Measurements from ENCODE around the gene MBOAT2. TPM values are rescaled to one million over a fixed set of nuclear protein-coding genes. Genes with fewer than 3 reads are reported as not detected.
A peak's percentile ranks its signal among the peaks of the same experiment; 100 is the strongest.

The MBOAT2 gene
- total and polyA plus RNA-seq, 2 experiments from 2014 or later = 87.4 to 103 TPM

DNA sequence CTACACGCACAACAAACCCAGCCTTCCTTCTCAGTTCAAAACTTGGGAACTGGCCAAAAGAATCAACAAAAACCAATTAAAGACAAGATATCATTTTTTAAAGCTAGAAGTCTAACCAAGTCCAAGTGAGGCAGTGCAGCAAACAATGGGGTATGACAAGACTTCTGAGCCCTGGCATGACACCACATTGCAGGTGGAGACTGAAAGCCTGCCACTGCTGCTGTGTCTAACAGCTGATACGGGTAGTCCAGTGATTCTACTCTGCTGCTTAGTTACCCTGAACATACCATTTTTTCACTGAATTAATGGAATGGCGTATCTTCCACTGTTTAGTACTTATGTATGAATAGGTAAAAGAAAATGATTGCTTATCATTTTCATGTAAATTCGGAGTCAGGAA, 118.7 kb downstream of the MBOAT2 start:
- WGBS, 2 experiments (ENCODE audit: low coverage in 1 of 2, low lambda C conversion rate in 2 of 2, missing lambda C conversion rate in 2 of 2) = 93 to 98% methylated on average over 4 of the region's 4 CpGs
- no peak overlapping the region for H3K4me2 ChIP-seq (ENCODE audit: unreplicated experiment)
- H3K4me1 ChIP-seq (ENCODE audit: insufficient read depth) = no peaks in the 10 kb centered on the region
- no peaks in the 10 kb centered on the region for H3K79me2 ChIP-seq (ENCODE audit: insufficient read depth)
- DNase-seq = no peak
- no peak overlapping the region for H3K9ac ChIP-seq
- no peaks in the 10 kb centered on the region for H3K9me3 ChIP-seq (ENCODE audit: low read depth)
- no peaks in the 10 kb centered on the region for H4K20me1 ChIP-seq (ENCODE audit: insufficient read depth)
- 0 out of 2 replicates have a peak, but pooled peaks cover 3% of the 10 kb centered on the region for H3K36me3 ChIP-seq (ENCODE audit: low read depth)
- H3K27ac ChIP-seq = no peak overlapping the region
- H3K27me3 ChIP-seq (replicated peaks; ENCODE audit: insufficient read depth) = no peaks in the 10 kb centered on the region
- in situ Hi-C loops (cut with MboI) = no loop called here
- H3K4me3 ChIP-seq = no peak overlapping the region
- H2AFZ ChIP-seq = no peak overlapping the region
- no peak for TF ChIP-seq EZH2phosphoT487 (IDR thresholded peaks at IDR 0.05; ENCODE audit: insufficient read depth, low read depth)
- TF ChIP-seq EZH2 (IDR thresholded peaks at IDR 0.05; ENCODE audit: insufficient read depth, poor library complexity, severe bottlenecking) = no peak
- no peaks in the 10 kb centered on the region for H3K9me2 ChIP-seq (ENCODE audit: insufficient read depth)
- no peaks in the 10 kb centered on the region for H3F3A ChIP-seq (ENCODE audit: insufficient read depth)

- Histone ChIP-seq H3K79me2 (ENCODE audit: insufficient read depth) (no peaks in the 10 kb centered on the region), H3K9me3 (ENCODE audit: low read depth) (no peaks in the 10 kb centered on the region), H3K9me2 (ENCODE audit: insufficient read depth) (no peaks in the 10 kb centered on the region), H2AFZ (no peak overlapping the region), H3F3A (ENCODE audit: insufficient read depth) (no peaks in the 10 kb centered on the region), H3K9ac (no peak overlapping the region), H3K4me2 (ENCODE audit: unreplicated experiment) (no peak overlapping the region), H3K4me1 (ENCODE audit: insufficient read depth) (no peaks in the 10 kb centered on the region), H4K20me1 (ENCODE audit: insufficient read depth) (no peaks in the 10 kb centered on the region), H3K27me3 (replicated peaks; ENCODE audit: insufficient read depth) (no peaks in the 10 kb centered on the region), H3K4me3 (no peak overlapping the region), H3K27ac (no peak overlapping the region), H3K36me3 (ENCODE audit: low read depth) (peaks cover 10% of the 10 kb centered on the region; the same call in 1 of the 2 replicates)
- peak; percentile 38 for DNase-seq
- 76 to 79% methylated on average over 5 of the region's 5 CpGs for WGBS, 2 experiments (ENCODE audit: low coverage in 1 of 2, low lambda C conversion rate in 2 of 2, missing lambda C conversion rate in 2 of 2)
- TF ChIP-seq EZH2 (IDR thresholded peaks at IDR 0.05; ENCODE audit: insufficient read depth, poor library complexity, severe bottlenecking) (no peak), EZH2phosphoT487 (IDR thresholded peaks at IDR 0.05; ENCODE audit: insufficient read depth, low read depth) (no peak)
- in situ Hi-C loops (cut with MboI) = no loop called here
Observed at GRCh38 chr2:8882094-8882493, 121.4 kb downstream of the MBOAT2 start.

DNA sequence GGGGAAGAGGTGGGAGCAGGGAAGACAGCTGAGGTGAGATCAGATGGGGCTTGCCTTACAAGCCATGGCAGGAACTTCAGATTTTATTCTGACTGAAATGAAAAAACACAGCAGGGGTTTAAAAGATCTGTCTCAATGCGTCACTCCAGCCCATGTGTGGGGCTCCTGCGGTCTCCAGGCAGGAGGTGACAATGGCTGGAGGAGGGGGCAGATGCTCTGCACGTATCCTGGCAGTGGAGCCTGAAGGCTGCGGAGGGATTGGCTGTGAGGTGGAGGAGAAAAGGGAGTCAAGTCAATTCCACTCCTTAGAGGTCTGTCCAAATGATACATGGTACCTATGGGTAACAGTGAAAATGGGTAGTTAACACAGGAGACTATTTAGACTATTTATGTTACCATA, 125.6 kb downstream of the MBOAT2 start:
- Histone ChIP-seq H3F3A (ENCODE audit: insufficient read depth) (0 out of 2 replicates have a peak, but pooled peaks cover 5% of the 10 kb centered on the region), H3K9ac (no peak overlapping the region), H2AFZ (no peak overlapping the region), H3K27me3 (replicated peaks; ENCODE audit: insufficient read depth) (no peaks in the 10 kb centered on the region), H3K4me3 (no peak overlapping the region), H3K4me2 (ENCODE audit: unreplicated experiment) (no peak overlapping the region), H3K9me2 (ENCODE audit: insufficient read depth) (no peaks in the 10 kb centered on the region), H3K9me3 (ENCODE audit: low read depth) (no peaks in the 10 kb centered on the region), H3K36me3 (ENCODE audit: low read depth) (peaks cover 31% of the 10 kb centered on the region), H3K79me2 (ENCODE audit: insufficient read depth) (no peaks in the 10 kb centered on the region), H3K27ac (no peak overlapping the region), H3K4me1 (ENCODE audit: insufficient read depth) (no peaks in the 10 kb centered on the region), H4K20me1 (ENCODE audit: insufficient read depth) (no peaks in the 10 kb centered on the region)
- DNase-seq = no peak
- in situ Hi-C loops (cut with MboI) = loop anchor here (10.0 kb wide), 1 partner anchor 247 kb away; no protein-coding TSS in a partner anchor
- TF ChIP-seq EZH2phosphoT487 (IDR thresholded peaks at IDR 0.05; ENCODE audit: insufficient read depth, low read depth) = no peak
- no peak for TF ChIP-seq EZH2 (IDR thresholded peaks at IDR 0.05; ENCODE audit: insufficient read depth, poor library complexity, severe bottlenecking)
- WGBS, 2 experiments (ENCODE audit: low coverage in 1 of 2, low lambda C conversion rate in 2 of 2, missing lambda C conversion rate in 2 of 2) = 96 to 98% methylated on average over 4 of the region's 4 CpGs

GRCh38 chr2:8877332-8877731, 126.2 kb downstream of the MBOAT2 start:
- no peak overlapping the region for H3K27ac ChIP-seq
- H3K9ac ChIP-seq = no peak overlapping the region
- H3K4me2 ChIP-seq (ENCODE audit: unreplicated experiment) = no peak overlapping the region
- no peaks in the 10 kb centered on the region for H4K20me1 ChIP-seq (ENCODE audit: insufficient read depth)
- no peaks in the 10 kb centered on the region for H3K79me2 ChIP-seq (ENCODE audit: insufficient read depth)
- no peak for TF ChIP-seq EZH2 (IDR thresholded peaks at IDR 0.05; ENCODE audit: insufficient read depth, poor library complexity, severe bottlenecking)
- no peak for DNase-seq
- no peak overlapping the region for H2AFZ ChIP-seq
- no peaks in the 10 kb centered on the region for H3K9me3 ChIP-seq (ENCODE audit: low read depth)
- no peaks in the 10 kb centered on the region for H3K9me2 ChIP-seq (ENCODE audit: insufficient read depth)
- H3K4me3 ChIP-seq = no peak overlapping the region
- WGBS, 2 experiments (ENCODE audit: low coverage in 1 of 2, low lambda C conversion rate in 2 of 2, missing lambda C conversion rate in 2 of 2) = 70 to 75% methylated on average over 4 of the region's 4 CpGs
- in situ Hi-C loops (cut with MboI) = loop anchor here (10.0 kb wide), 1 partner anchor 247 kb away; no protein-coding TSS in a partner anchor
- peaks cover 31% of the 10 kb centered on the region for H3K36me3 ChIP-seq (ENCODE audit: low read depth)
- H3F3A ChIP-seq (ENCODE audit: insufficient read depth) = 0 out of 2 replicates have a peak, but pooled peaks cover 5% of the 10 kb centered on the region
- no peaks in the 10 kb centered on the region for H3K4me1 ChIP-seq (ENCODE audit: insufficient read depth)
- H3K27me3 ChIP-seq (replicated peaks; ENCODE audit: insufficient read depth) = no peaks in the 10 kb centered on the region

- no peaks in the 10 kb centered on the region for H3K4me1 ChIP-seq (ENCODE audit: insufficient read depth)
- no peaks in the 10 kb centered on the region for H3K9me2 ChIP-seq (ENCODE audit: insufficient read depth)
- no peak overlapping the region for H3K4me3 ChIP-seq
- H3K9ac ChIP-seq = no peak overlapping the region
- H3K9me3 ChIP-seq (ENCODE audit: low read depth) = no peaks in the 10 kb centered on the region
- no peak overlapping the region for H3K4me2 ChIP-seq (ENCODE audit: unreplicated experiment)
- H3K27me3 ChIP-seq (replicated peaks; ENCODE audit: insufficient read depth) = no peaks in the 10 kb centered on the region
- H3K79me2 ChIP-seq (ENCODE audit: insufficient read depth) = no peaks in the 10 kb centered on the region
- H3K27ac ChIP-seq = no peak overlapping the region
- in situ Hi-C loops (cut with MboI) = loop anchor here (10.0 kb wide), 1 partner anchor 248 kb away; no protein-coding TSS in a partner anchor
- no peak overlapping the region for H2AFZ ChIP-seq
- 0 out of 2 replicates have a peak, but pooled peaks cover 5% of the 10 kb centered on the region for H3F3A ChIP-seq (ENCODE audit: insufficient read depth)
- TF ChIP-seq EZH2 (IDR thresholded peaks at IDR 0.05; ENCODE audit: insufficient read depth, poor library complexity, severe bottlenecking) (no peak), EZH2phosphoT487 (IDR thresholded peaks at IDR 0.05; ENCODE audit: insufficient read depth, low read depth) (no peak)
- no peaks in the 10 kb centered on the region for H4K20me1 ChIP-seq (ENCODE audit: insufficient read depth)
- H3K36me3 ChIP-seq (ENCODE audit: low read depth) = peaks cover 31% of the 10 kb centered on the region
- no peak for DNase-seq
Observed at GRCh38 chr2:8876628-8877027, 126.9 kb downstream of the MBOAT2 start.
